ENCODE measurements around the gene KRT7.
"Not testable (repeated sequence)": the region's sequence is repeated elsewhere in the genome, so short reads cannot be mapped to it uniquely, and the experiment has no call there.

KRT7 gene

GRCh38 chr12:52280796-52281560 lies 47.9 kb downstream of the KRT7 start:
- no peak for TF ChIP-seq SPI1 (IDR thresholded peaks at IDR 0.05; ENCODE audit: low read depth, low read length)
- TF ChIP-seq POLR2A (IDR thresholded peaks at IDR 0.05; ENCODE audit: low read depth, low read length) = no peak
- no peak for TF ChIP-seq PAX5 (IDR thresholded peaks at IDR 0.05; ENCODE audit: insufficient read depth, low read length, severe bottlenecking)
- no peak for TF ChIP-seq POLR2AphosphoS5 (IDR thresholded peaks at IDR 0.05; ENCODE audit: low read depth, low read length)
- no peak for TF ChIP-seq POU2F2 (IDR thresholded peaks at IDR 0.05; ENCODE audit: low read depth, low read length)
- TF ChIP-seq TAF1 (IDR thresholded peaks at IDR 0.05; ENCODE audit: low read depth, low read length) = no peak
- DNase-seq (ENCODE audit: insufficient read length, low spot score) (no peak), FAIRE-seq (no peak)

DNA sequence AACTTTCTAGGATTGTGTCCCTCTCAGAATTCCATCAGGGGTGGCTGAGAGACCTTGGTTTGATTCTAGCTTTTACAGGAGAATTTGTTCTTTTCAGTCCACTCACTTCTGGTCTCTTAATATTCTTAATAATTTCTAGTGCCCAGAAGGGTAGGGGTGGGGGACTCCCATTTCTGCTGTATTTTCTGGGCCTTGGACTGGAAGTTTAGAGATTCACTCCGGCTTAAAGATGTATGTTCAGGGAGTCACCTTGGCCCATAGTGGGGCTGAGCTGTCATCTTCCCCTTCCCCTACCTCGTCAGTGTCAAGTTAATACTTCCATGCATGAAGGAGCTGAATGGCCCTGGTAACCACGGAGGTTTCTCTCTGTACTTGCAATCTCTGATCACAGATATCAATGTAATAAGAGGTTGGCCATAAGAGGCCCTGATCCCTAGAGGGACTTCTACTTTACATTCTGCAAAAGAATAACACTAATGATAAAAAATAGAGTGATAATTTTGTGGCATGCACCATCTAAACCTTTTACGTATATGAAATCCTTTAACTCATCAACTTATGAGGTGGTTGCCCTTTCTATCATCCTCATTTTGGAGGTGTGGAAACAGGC lies 51.6 kb downstream of the KRT7 start:
- FAIRE-seq = no peak
- TF ChIP-seq SPI1 (IDR thresholded peaks at IDR 0.05; ENCODE audit: low read depth, low read length) = no peak
- TF ChIP-seq POLR2A (IDR thresholded peaks at IDR 0.05; ENCODE audit: low read depth, low read length) = no peak
- no peak for TF ChIP-seq TAF1 (IDR thresholded peaks at IDR 0.05; ENCODE audit: low read depth, low read length)
- TF ChIP-seq PAX5 (IDR thresholded peaks at IDR 0.05; ENCODE audit: insufficient read depth, low read length, severe bottlenecking) = no peak
- TF ChIP-seq POU2F2 (IDR thresholded peaks at IDR 0.05; ENCODE audit: low read depth, low read length) = no peak
- TF ChIP-seq POLR2AphosphoS5 (IDR thresholded peaks at IDR 0.05; ENCODE audit: low read depth, low read length) = no peak
- no peak for DNase-seq (ENCODE audit: insufficient read length, low spot score)

GRCh38 chr12:52285172-52285745 lies 52.2 kb downstream of the KRT7 start:
- DNase-seq (ENCODE audit: insufficient read length, low spot score) = no peak
- TF ChIP-seq POLR2A (IDR thresholded peaks at IDR 0.05; ENCODE audit: low read depth, low read length) = no peak
- TF ChIP-seq POLR2AphosphoS5 (IDR thresholded peaks at IDR 0.05; ENCODE audit: low read depth, low read length) = no peak
- TF ChIP-seq SPI1 (IDR thresholded peaks at IDR 0.05; ENCODE audit: low read depth, low read length) = no peak
- TF ChIP-seq PAX5 (IDR thresholded peaks at IDR 0.05; ENCODE audit: insufficient read depth, low read length, severe bottlenecking) = no peak
- TF ChIP-seq TAF1 (IDR thresholded peaks at IDR 0.05; ENCODE audit: low read depth, low read length) = no peak
- TF ChIP-seq POU2F2 (IDR thresholded peaks at IDR 0.05; ENCODE audit: low read depth, low read length) = no peak
- FAIRE-seq = no peak

DNA sequence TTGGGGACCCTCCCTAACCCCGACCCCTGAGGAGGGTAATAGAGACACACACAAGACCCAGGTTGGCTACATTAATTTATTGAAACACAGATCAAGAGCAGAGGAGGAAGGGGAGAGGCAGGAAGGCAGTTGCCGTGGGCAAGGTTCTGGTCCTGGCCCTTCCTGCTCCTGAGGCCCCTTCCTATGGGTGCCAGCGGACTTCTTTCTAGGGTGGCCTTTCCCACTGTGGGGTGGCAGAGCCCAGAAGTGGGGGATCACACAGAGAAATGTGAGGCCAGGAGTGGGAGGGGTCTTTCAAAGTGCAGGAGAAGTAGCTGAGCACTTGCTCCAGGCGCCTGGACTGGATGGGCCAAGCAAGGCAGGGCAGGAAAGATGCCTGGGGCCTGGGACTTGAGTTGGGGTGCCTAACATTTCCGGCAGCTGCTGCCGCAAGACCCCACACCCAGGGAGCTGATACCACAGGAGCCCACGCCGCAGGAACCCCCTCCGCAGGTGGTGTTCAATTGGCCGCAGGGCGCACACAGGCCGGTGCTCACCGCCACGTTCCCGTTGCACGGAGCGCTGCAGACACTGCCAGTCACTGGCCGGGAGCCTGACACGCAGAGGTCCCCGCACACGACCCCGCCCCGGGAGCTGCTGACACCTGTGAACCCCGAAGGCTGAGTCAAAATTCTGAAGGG lies 52.9 kb downstream of the KRT7 start:
- no peak for DNase-seq (ENCODE audit: insufficient read length, low spot score)
- FAIRE-seq = no peak
- no peak for TF ChIP-seq PAX5 (IDR thresholded peaks at IDR 0.05; ENCODE audit: insufficient read depth, low read length, severe bottlenecking)
- no peak for TF ChIP-seq TAF1 (IDR thresholded peaks at IDR 0.05; ENCODE audit: low read depth, low read length)
- no peak for TF ChIP-seq POU2F2 (IDR thresholded peaks at IDR 0.05; ENCODE audit: low read depth, low read length)
- TF ChIP-seq POLR2A (IDR thresholded peaks at IDR 0.05; ENCODE audit: low read depth, low read length) = no peak
- TF ChIP-seq SPI1 (IDR thresholded peaks at IDR 0.05; ENCODE audit: low read depth, low read length) = no peak
- TF ChIP-seq POLR2AphosphoS5 (IDR thresholded peaks at IDR 0.05; ENCODE audit: low read depth, low read length) = no peak

DNA sequence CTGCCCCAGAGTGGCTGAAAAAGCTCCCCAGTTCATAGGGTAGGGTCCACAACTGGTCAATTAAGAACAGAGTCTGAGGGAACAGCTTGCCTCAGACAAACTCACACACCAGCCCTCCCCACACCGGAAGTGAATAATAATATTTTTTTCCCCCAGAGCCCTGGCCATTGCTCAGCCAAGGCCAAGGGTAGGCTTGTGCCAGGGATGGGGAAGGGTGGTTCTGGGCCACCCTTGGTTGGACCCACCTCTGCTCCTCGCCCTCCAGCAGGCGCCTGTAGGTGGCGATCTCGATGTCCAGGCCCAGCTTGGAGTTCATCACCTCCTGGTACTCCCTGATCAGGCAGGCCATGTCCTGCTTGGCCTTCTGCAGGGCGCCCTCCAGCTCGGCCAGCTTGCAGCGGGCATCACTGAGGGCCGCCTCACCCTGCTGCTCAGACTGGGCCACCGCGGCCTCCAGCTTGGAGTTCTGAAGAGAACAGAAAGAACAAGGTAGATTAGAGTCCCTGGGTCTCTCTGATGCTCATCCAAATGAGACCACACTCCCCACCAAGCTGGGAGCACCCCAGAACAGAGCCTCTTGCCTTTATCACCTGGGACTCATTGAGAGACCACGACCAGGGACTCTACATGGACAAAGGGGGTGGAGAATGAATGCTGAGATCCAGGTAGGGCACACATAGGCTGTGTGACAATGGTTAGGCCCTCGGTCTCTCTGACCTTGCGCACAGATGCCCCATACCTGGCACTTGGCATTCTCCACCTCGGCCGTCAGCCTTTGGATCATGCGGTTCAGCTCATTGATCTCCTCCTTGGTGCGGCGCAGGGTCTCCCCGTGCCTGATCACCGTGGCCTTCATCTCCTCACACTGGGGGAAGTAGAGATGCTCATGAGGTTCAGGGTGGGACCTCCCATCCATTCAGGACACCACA lies 54.1 kb downstream of the KRT7 start:
- FAIRE-seq; DNase-seq (ENCODE audit: insufficient read length, low spot score): not testable (repeated sequence)

- peak; percentile 99 for FAIRE-seq
- not testable (repeated sequence) for DNase-seq (ENCODE audit: insufficient read length, low spot score)
Observed at GRCh38 chr12:52287816-52288805, 55.1 kb downstream of the KRT7 start.

GRCh38 chr12:52290483-52291134 lies 57.6 kb downstream of the KRT7 start:
- peak; percentile 80 for FAIRE-seq

DNA sequence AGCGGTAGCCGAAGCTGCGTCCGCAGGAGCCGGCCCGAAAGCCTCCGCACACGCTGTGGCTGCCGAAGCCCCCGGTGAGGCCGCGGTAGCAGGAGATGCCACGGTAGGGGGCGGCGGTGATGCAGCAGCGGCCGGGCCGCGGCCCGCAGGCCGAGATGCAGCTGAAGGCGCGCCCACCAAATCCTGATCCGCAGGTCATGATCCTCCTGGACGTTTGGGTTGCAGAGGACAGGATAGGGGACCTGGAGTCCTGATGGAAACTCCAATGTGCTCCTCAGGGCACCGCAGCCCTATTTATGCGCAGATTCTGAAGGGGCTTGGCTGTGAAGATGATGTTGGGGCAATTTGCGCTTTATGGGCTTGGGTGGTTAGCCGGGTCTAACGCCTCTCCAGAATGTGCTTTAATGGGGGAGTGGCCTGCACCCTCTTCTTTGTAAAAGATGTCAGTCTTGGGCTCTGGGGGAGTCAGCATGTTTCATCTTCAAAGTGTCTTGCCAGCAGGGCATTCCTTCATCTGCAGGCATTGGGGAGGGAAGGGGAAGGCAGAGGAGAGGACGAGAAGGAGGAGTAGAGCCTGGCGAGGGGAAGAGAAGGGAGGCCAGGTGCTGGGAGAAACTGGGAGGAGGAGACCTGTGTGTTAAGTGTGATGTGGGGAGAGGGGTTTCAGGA lies 58.4 kb downstream of the KRT7 start, which contains the start of gene KRT81:
Gene KRT81, minus strand, starts transcription at position 268 of the 669 bp plus-strand sequence. Its CDS starts 69 bp downstream, at position 199.
- TF ChIP-seq TAF1 (IDR thresholded peaks at IDR 0.05; ENCODE audit: low read depth, low read length) (no peak), SPI1 (IDR thresholded peaks at IDR 0.05; ENCODE audit: low read depth, low read length) (no peak), POLR2A (IDR thresholded peaks at IDR 0.05; ENCODE audit: low read depth, low read length) (no peak)
- DNase-seq (ENCODE audit: insufficient read length, low spot score) (no peak), FAIRE-seq (no peak)

More at GRCh38 chr12:52290483-52291134, 57.6 kb downstream of the KRT7 start:
- DNase-seq (ENCODE audit: insufficient read length, low spot score) = not testable (repeated sequence)
